Left cardiac atrium (tissue), 2 donors: ENCODE data around the gene CFAP141. TPM values are rescaled to one million over a fixed set of nuclear protein-coding genes. Genes with fewer than 3 reads are reported as not detected.

Experiments
- microRNA-seq, 2 donors: library from miRNA; unstranded; fragments of <30 nt; microRNA quantifications; one replicate each; pipeline ENCODE4 v1.2.0, GENCODE V29; 2020
- total RNA-seq, 2 donors: library from RNA; stranded (reverse); fragmentation: NEBNext Ultra II Directional; extraction: Animal tissue kit (Norgen Biotek cat#: 25700); gene quantifications; one replicate each; pipeline ENCODE4 v1.2.1, GENCODE V29; 2021
- donor health status: DM: no; HTN: yes; CAD: no; lungs with severe emphysema.
- donor health status: DM: yes; HTN: yes; CAD: no.

Gene CFAP141
- total RNA-seq, 2 donors from 2014 or later: not detected

Small RNA genes within 50 kb of the gene (microRNA-seq; reads per million reads assigned to microRNA genes)
- 18.3 to 37.3 reads per million in 2 donors for gene MIR190B

Other genes with a start within 250 kb of the CFAP141 start
- 10 to 100 TPM; 17.3 to 19.6 TPM for gene CRTC2, start 247.7 kb downstream of the CFAP141 start, total RNA-seq
- gene SLC39A1, start 242.8 kb downstream of the CFAP141 start, total RNA-seq: 10 to 100 TPM; 63.2 to 77.6 TPM
- 1 to 10 TPM; 3.4 to 5.7 TPM for gene CREB3L4, start 238.4 kb downstream of the CFAP141 start, total RNA-seq
- gene JTB, start 228.7 kb downstream of the CFAP141 start, total RNA-seq: 100 to 1,000 TPM in 1 of 2 donors, 10 to 100 TPM in 1; 89.6 to 102 TPM
- gene RAB13, start 220.0 kb downstream of the CFAP141 start, total RNA-seq: 10 to 100 TPM; 72.1 to 77.5 TPM
- 1,000 to 10,000 TPM in 1 of 2 donors, 100 to 1,000 TPM in 1; 949 to 1,289 TPM for gene RPS27, start 215.6 kb downstream of the CFAP141 start, total RNA-seq
- under 1 TPM; 0.13 to 0.74 TPM for gene NUP210L, start 51.3 kb downstream of the CFAP141 start, total RNA-seq
- 100 to 1,000 TPM; 287 to 561 TPM for gene TPM3, start 14.2 kb downstream of the CFAP141 start, total RNA-seq
- gene UBAP2L, start 14.6 kb upstream of the CFAP141 start, total RNA-seq: 100 to 1,000 TPM in 1 of 2 donors, 10 to 100 TPM in 1; 88.5 to 106 TPM
- gene HAX1, start 66.3 kb upstream of the CFAP141 start, total RNA-seq: 100 to 1,000 TPM; 112 to 120 TPM
- not detected for gene AQP10, start 114.8 kb upstream of the CFAP141 start, total RNA-seq
- gene ATP8B2, start 119.2 kb upstream of the CFAP141 start, total RNA-seq: 10 to 100 TPM; 23.7 to 31.0 TPM
- gene IL6R, start 199.0 kb upstream of the CFAP141 start, total RNA-seq: 10 to 100 TPM; 11.2 to 11.4 TPM